Natural killer cell (primary cell): Measurements from ENCODE around the gene RBFOX1. TPM values are rescaled to one million over a fixed set of nuclear protein-coding genes. Genes with fewer than 3 reads are reported as not detected.

Source experiments
- ATAC-seq, 3 donors: fragments of 150-1000 bp in 2 of 3; fragments of 200-7000 bp in 1 of 3; cut with Tn5 transposase; 1 replicate in 1 of 3; 2 replicates in 2 of 3; pipeline ENCODE4 v1.10.0; 2021; ENCODE audit warnings: mild to moderate bottlenecking in 2 of 3, moderate library complexity in 2 of 3
- DNase-seq, 2 donors: peaks; one replicate each; pipeline versions ENCODE4 v3.0.0 to v3.0.0-alpha.2; 2013 to 2021; ENCODE audit warnings: mixed read lengths in 1 of 2
- H3K27ac ChIP-seq: one replicate; pipeline ENCODE4 v1.5.1; 2013; ENCODE audit warnings: mild to moderate bottlenecking, low read length
- H3K27me3 ChIP-seq: one replicate; pipeline ENCODE4 v1.6.1; 2013; ENCODE audit warnings: low read length; ENCODE audit not compliant: control insufficient read depth, insufficient read depth
- H3K36me3 ChIP-seq: one replicate; pipeline ENCODE4 v1.6.1; 2013; ENCODE audit warnings: low read length; ENCODE audit not compliant: control insufficient read depth, insufficient read depth
- H3K4me1 ChIP-seq: one replicate; pipeline ENCODE4 v1.6.1; 2013; ENCODE audit warnings: low read length; ENCODE audit not compliant: control insufficient read depth, insufficient read depth
- H3K4me3 ChIP-seq: one replicate; pipeline ENCODE4 v1.5.1; 2013; ENCODE audit warnings: low read length
- H3K9me3 ChIP-seq: one replicate; pipeline ENCODE4 v1.6.1; 2013; ENCODE audit warnings: low read length; ENCODE audit not compliant: control insufficient read depth, insufficient read depth
- H3K27ac Mint-ChIP-seq, 2 donors: one replicate each; pipeline ENCODE4 v1.8.0; 2022; ENCODE audit warnings: mild to moderate bottlenecking in 2 of 2, mixed read lengths in 2 of 2, moderate library complexity in 1 of 2
- H3K27me3 Mint-ChIP-seq, 2 donors: one replicate each; pipeline ENCODE4 v1.8.0; 2022; ENCODE audit warnings: low read depth in 2 of 2, mixed read lengths in 2 of 2
- H3K36me3 Mint-ChIP-seq: one replicate; pipeline ENCODE4 v1.8.0; 2022; ENCODE audit warnings: mixed read lengths
- H3K4me1 Mint-ChIP-seq, 2 donors: one replicate each; pipeline ENCODE4 v1.8.0; 2022; ENCODE audit warnings: mixed read lengths in 2 of 2
- H3K4me3 Mint-ChIP-seq: one replicate; pipeline ENCODE4 v1.8.0; 2022; ENCODE audit warnings: mild to moderate bottlenecking, moderate library complexity, mixed read lengths
- H3K9me3 Mint-ChIP-seq, 2 donors: one replicate each; pipeline ENCODE4 v1.8.0; 2022; ENCODE audit warnings: mixed read lengths in 2 of 2
- CTCF ChIP-seq: fragments of 200-600 bp; IDR thresholded peaks from one replicate; pipeline ENCODE4 v1.8.0; 2022; ENCODE audit warnings: antibody characterized with exemption
- WGBS: methylation state at CpG from one replicate; pipeline ENCODE4 v1.1.7; 2013; ENCODE audit warnings: missing lambda C conversion rate; ENCODE audit not compliant: insufficient coverage; 5-methylcytosine and 5-hydroxymethylcytosine counted together
- intact Hi-C: fragments of 100-400 bp; cut with micrococcal nuclease; formaldehyde crosslinking; loops from one replicate; pipeline ENCODE4 v1.14.2; 2022
- total RNA-seq, 4 donors: library from RNA; stranded (reverse); fragments of 120-200 nt in 1 of 4; gene quantifications; one replicate each; pipeline versions ENCODE4 v1.2.3 to v1.2.4, GENCODE V29; 2013 to 2022

Gene RBFOX1
- total RNA-seq, 3 donors from 2014 or later (not counting 1 experiment from before 2014, with no cell fraction given) = not detected

- Mint-ChIP-seq H3K27me3 (no peaks in the 10 kb centered on the region), H3K4me1 (no peaks in the 10 kb centered on the region), H3K4me3 (no peak overlapping the region), H3K27ac (no peak overlapping the region), H3K9me3 (peaks cover 7 to 9% of the 10 kb centered on the region in 2 donors), H3K36me3 (no peaks in the 10 kb centered on the region)
- H3K27me3 ChIP-seq = no peaks in the 10 kb centered on the region
- intact Hi-C loops = no loop called here
- H3K9me3 ChIP-seq = no peaks in the 10 kb centered on the region
- no peak for TF ChIP-seq CTCF
- H3K36me3 ChIP-seq = no peaks in the 10 kb centered on the region
- ATAC-seq (no peak), DNase-seq (no peak)
- H3K4me1 ChIP-seq = no peaks in the 10 kb centered on the region
- 90% methylated on average over 4 of the region's 4 CpGs for WGBS
- no peak overlapping the region for H3K27ac ChIP-seq
- no peak overlapping the region for H3K4me3 ChIP-seq
Observed at GRCh38 chr16:7338826-7339225, 6.2 kb downstream of the RBFOX1 start.

DNA sequence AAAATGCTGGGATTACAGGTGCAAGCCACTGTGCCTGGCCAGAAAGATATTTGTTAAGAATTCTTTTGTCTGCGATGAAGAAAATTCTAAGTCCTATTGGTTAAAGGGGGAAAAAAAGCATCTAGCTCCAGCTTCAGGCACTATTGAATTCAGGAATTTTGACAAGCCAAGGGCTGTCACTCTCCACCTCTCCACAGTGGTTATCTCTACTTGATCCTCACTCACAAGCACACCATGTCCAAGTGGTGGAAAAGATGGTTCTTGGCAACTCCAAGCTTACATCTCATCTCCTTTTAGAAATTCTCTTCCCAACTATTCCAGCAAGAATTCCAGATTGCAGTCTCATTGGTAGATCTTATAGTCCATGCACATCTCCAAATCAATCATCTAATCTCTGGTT lies 7.1 kb downstream of the RBFOX1 start:
- Histone ChIP-seq H3K27me3 (no peaks in the 10 kb centered on the region), H3K9me3 (no peaks in the 10 kb centered on the region), H3K4me1 (no peaks in the 10 kb centered on the region), H3K27ac (no peak overlapping the region), H3K36me3 (no peaks in the 10 kb centered on the region), H3K4me3 (no peak overlapping the region)
- no peak for ATAC-seq
- peaks cover 6 to 7% of the 10 kb centered on the region in 2 donors for H3K9me3 Mint-ChIP-seq
- intact Hi-C loops = no loop called here
- no peaks in the 10 kb centered on the region for H3K36me3 Mint-ChIP-seq
- H3K4me1 Mint-ChIP-seq = no peaks in the 10 kb centered on the region
- no peaks in the 10 kb centered on the region for H3K27me3 Mint-ChIP-seq
- no peak overlapping the region for H3K27ac Mint-ChIP-seq
- 100% methylated on average over 1 of the region's 1 CpG for WGBS
- no peak for TF ChIP-seq CTCF
- DNase-seq = no peak
- no peak overlapping the region for H3K4me3 Mint-ChIP-seq

GRCh38 chr16:7340938-7341337 lies 8.3 kb downstream of the RBFOX1 start:
- Mint-ChIP-seq H3K4me3 (no peak overlapping the region), H3K4me1 (no peaks in the 10 kb centered on the region), H3K36me3 (no peaks in the 10 kb centered on the region), H3K27me3 (no peaks in the 10 kb centered on the region), H3K27ac (no peak overlapping the region), H3K9me3 (peaks cover 6 to 7% of the 10 kb centered on the region in 2 donors)
- Histone ChIP-seq H3K27me3 (no peaks in the 10 kb centered on the region), H3K27ac (no peak overlapping the region), H3K9me3 (no peaks in the 10 kb centered on the region), H3K4me3 (no peak overlapping the region), H3K36me3 (no peaks in the 10 kb centered on the region), H3K4me1 (no peaks in the 10 kb centered on the region)
- no peak for DNase-seq
- 60% methylated on average over 5 of the region's 5 CpGs for WGBS
- ATAC-seq = no peak
- TF ChIP-seq CTCF = no peak
- intact Hi-C loops = no loop called here

DNA sequence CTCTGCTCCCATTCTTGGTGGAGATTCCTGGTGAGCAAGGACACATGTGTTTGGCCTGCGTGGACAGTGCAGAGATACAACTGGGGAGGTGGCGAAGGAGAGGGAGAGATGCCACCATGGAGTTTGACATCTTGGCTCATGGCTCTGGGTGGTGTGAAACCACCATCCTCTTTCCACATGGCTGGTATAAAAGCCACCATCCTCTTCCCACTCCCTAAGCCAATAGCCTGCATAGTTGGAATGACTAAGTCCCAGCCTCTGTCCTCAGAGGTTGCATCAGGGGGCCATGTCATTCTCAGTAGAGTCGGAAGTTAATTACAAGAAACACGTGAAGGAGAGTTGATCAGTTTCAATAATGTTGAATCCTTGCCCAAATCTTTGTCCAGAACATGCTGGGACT lies 10.0 kb downstream of the RBFOX1 start:
- no peak for TF ChIP-seq CTCF
- WGBS = 84% methylated on average over 4 of the region's 4 CpGs

More for the DNA sequence above, 10.0 kb downstream of the RBFOX1 start:
- H3K27ac Mint-ChIP-seq = no peak overlapping the region
- Histone ChIP-seq H3K36me3 (no peaks in the 10 kb centered on the region), H3K27ac (no peak overlapping the region), H3K27me3 (no peaks in the 10 kb centered on the region), H3K4me1 (no peaks in the 10 kb centered on the region), H3K9me3 (no peaks in the 10 kb centered on the region), H3K4me3 (no peak overlapping the region)
- H3K27me3 Mint-ChIP-seq = no peaks in the 10 kb centered on the region
- H3K4me3 Mint-ChIP-seq = no peak overlapping the region
- H3K9me3 Mint-ChIP-seq = peaks cover 6 to 7% of the 10 kb centered on the region in 2 donors
- no peak for ATAC-seq
- DNase-seq = no peak
- intact Hi-C loops = no loop called here
- H3K4me1 Mint-ChIP-seq = no peaks in the 10 kb centered on the region
- no peaks in the 10 kb centered on the region for H3K36me3 Mint-ChIP-seq
